ENCODE data around the gene PRKCE. TPM values are rescaled to one million over a fixed set of nuclear protein-coding genes. Genes with fewer than 3 reads are reported as not detected.

Gene PRKCE
- total RNA-seq, 2 donors from 2014 or later = 7.3 to 20.8 TPM

DNA sequence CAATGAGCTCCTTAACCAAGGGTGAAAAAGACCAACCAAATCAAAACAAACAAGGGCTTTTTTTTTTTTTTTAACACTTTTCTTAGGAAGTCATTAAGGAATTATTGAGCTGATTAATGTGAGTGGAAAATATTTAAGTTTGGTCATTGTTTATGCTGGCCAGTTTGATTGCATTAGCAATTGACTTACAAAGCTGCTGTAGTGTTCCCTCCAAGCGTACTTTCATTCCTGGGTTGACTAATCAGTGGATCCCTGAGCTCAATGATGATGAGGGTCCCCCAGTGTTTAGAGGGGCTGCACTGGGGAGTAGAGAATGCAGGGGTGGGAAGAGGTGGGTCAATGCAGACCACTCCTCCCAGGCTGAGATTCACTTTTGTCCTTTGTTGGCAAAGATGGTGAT is 119.3 kb downstream of the PRKCE start:
- Histone ChIP-seq H3K9me3 (no peaks in the 10 kb centered on the region), H3K27me3 (no peaks in the 10 kb centered on the region), H3K36me3 (replicated peaks in 1 of 2; ENCODE audit: insufficient read depth in 1 of 2, low read depth in 2 of 2) (no peaks in the 10 kb centered on the region), H3K4me3 (no peak overlapping the region), H3K27ac (no peak overlapping the region), H3K4me1 (peaks cover 7% of the 10 kb centered on the region)
- WGBS, 2 donors = 83 to 88% methylated on average over 1 of the region's 1 CpG
- ATAC-seq = no peak
- intact Hi-C loops (cut with DNase I) = loop anchor here (10.0 kb wide), 1 partner anchor 164 kb away; no protein-coding TSS in a partner anchor
- TF ChIP-seq, protein P1, sequence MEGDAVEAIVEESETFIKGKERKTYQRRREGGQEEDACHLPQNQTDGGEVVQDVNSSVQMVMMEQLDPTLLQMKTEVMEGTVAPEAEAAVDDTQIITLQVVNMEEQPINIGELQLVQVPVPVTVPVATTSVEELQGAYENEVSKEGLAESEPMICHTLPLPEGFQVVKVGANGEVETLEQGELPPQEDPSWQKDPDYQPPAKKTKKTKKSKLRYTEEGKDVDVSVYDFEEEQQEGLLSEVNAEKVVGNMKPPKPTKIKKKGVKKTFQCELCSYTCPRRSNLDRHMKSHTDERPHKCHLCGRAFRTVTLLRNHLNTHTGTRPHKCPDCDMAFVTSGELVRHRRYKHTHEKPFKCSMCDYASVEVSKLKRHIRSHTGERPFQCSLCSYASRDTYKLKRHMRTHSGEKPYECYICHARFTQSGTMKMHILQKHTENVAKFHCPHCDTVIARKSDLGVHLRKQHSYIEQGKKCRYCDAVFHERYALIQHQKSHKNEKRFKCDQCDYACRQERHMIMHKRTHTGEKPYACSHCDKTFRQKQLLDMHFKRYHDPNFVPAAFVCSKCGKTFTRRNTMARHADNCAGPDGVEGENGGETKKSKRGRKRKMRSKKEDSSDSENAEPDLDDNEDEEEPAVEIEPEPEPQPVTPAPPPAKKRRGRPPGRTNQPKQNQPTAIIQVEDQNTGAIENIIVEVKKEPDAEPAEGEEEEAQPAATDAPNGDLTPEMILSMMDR (IDR thresholded peaks at IDR 0.05) = no peak
- TF ChIP-seq POLR2A (IDR thresholded peaks at IDR 0.05) = no peak
- DNase-seq = no peak

DNA sequence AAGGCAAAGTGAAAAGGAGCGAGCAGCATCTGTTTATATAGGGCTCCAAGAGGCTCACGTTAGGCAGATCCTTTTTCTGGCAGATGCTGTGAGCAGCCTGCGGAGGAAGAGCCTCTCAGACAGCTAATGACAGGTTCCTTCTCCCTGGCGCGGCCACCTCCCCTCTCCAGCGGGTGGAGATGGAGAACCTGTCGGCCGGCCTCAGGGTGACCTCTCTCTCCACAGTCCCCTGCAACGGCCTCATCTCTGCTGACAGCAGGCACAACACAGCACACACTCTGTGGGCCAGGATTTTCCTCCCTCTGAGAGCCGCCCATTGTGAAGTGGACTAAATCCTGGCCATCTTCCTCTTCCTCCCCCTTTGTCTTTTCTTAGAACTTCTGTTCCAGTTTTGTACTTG is 119.8 kb downstream of the PRKCE start:
- intact Hi-C loops (cut with DNase I) = loop anchor here (10.0 kb wide), 1 partner anchor 164 kb away; no protein-coding TSS in a partner anchor
- TF ChIP-seq, protein P1 (IDR thresholded peaks at IDR 0.05) = no peak
- no peak for TF ChIP-seq POLR2A (IDR thresholded peaks at IDR 0.05)
- Histone ChIP-seq H3K4me3 (no peak overlapping the region), H3K27me3 (no peaks in the 10 kb centered on the region), H3K4me1 (peaks cover 3% of the 10 kb centered on the region), H3K9me3 (no peaks in the 10 kb centered on the region), H3K36me3 (replicated peaks in 1 of 2; ENCODE audit: insufficient read depth in 1 of 2, low read depth in 2 of 2) (no peaks in the 10 kb centered on the region), H3K27ac (no peak overlapping the region)
- ATAC-seq (peak; percentile 32), DNase-seq (peak in 3 of 4 donors; percentile 36 to 49 (median 37))
- 54 to 77% methylated on average over 10 of the region's 10 CpGs for WGBS, 2 donors

DNA sequence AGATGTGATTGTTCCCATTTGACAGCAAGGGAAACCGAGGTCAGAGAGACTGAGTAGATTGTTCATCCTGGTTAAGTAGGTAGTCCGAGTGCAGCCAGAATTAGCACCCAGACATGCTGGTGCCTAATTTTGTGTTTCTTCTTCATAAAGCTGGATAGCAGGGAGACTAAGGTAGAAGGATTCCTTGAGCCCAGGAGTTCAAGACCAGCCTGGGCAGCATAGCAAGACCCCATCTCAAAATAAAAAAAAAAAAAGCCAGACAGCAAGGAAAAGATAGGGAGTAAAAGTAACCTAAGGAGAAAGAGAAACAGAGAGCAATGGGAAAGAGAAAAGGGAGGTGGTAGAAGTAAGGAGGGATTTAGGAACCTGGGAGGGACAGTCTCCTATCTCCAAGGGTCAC is 120.6 kb downstream of the PRKCE start:
- Histone ChIP-seq H3K9me3 (no peaks in the 10 kb centered on the region), H3K36me3 (replicated peaks in 1 of 2; ENCODE audit: insufficient read depth in 1 of 2, low read depth in 2 of 2) (no peaks in the 10 kb centered on the region), H3K4me1 (no peaks in the 10 kb centered on the region), H3K4me3 (no peak overlapping the region), H3K27ac (no peak overlapping the region), H3K27me3 (no peaks in the 10 kb centered on the region)
- no peak for DNase-seq
- intact Hi-C loops (cut with DNase I) = loop anchor here (10.0 kb wide), 1 partner anchor 163 kb away; no protein-coding TSS in a partner anchor
- ATAC-seq = no peak
- 35 to 42% methylated on average over 2 of the region's 2 CpGs for WGBS, 2 donors
- TF ChIP-seq, protein P1 (IDR thresholded peaks at IDR 0.05) = no peak
- TF ChIP-seq POLR2A (IDR thresholded peaks at IDR 0.05) = no peak

DNA sequence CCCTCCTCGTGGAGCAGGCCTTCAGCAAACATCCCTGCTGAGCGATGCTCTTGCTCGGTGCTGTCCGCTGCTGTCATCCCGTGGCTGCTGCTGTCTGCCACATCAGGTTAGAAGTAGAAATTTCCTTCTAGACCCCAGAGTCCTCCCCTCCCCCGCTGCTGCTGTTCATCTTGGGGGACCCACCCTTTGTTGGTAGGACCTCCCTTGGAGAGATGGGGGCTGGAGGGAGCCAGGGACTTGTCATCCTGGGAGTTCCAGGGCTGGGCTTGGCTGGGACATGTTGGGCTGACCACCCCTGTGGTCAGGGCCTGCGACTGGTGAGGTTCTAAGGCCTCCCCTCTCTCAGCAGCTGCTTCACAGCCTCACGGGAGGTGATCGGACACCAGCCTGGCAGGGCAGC is 122.4 kb downstream of the PRKCE start:
- no peak overlapping the region for H3K27ac ChIP-seq
- H3K27me3 ChIP-seq = no peaks in the 10 kb centered on the region
- H3K4me3 ChIP-seq = no peak overlapping the region

More for the DNA sequence above, 122.4 kb downstream of the PRKCE start:
- 88 to 92% methylated on average over 6 to 9 of the region's 9 CpGs for WGBS, 2 donors
- DNase-seq (no peak), ATAC-seq (no peak)
- H3K9me3 ChIP-seq = no peaks in the 10 kb centered on the region
- TF ChIP-seq POLR2A (IDR thresholded peaks at IDR 0.05) = no peak
- TF ChIP-seq, protein P1 (IDR thresholded peaks at IDR 0.05) = no peak
- H3K36me3 ChIP-seq (replicated peaks in 1 of 2; ENCODE audit: insufficient read depth in 1 of 2, low read depth in 2 of 2) = no peaks in the 10 kb centered on the region
- H3K4me1 ChIP-seq = peaks cover 2% of the 10 kb centered on the region
- intact Hi-C loops (cut with DNase I) = loop anchor here (10.0 kb wide), 1 partner anchor 161 kb away; no protein-coding TSS in a partner anchor

Measured in body of pancreas (tissue), 4 donors.